ENCODE measurements around the gene PPP1R16B. TPM values are rescaled to one million over a fixed set of nuclear protein-coding genes. Genes with fewer than 3 reads are reported as not detected.
A peak's percentile ranks its signal among the peaks of the same experiment; 100 is the strongest.

PPP1R16B gene
- total RNA-seq, 4 donors from 2014 or later: 0.99 to 6.7 (median 3.6) TPM

DNA sequence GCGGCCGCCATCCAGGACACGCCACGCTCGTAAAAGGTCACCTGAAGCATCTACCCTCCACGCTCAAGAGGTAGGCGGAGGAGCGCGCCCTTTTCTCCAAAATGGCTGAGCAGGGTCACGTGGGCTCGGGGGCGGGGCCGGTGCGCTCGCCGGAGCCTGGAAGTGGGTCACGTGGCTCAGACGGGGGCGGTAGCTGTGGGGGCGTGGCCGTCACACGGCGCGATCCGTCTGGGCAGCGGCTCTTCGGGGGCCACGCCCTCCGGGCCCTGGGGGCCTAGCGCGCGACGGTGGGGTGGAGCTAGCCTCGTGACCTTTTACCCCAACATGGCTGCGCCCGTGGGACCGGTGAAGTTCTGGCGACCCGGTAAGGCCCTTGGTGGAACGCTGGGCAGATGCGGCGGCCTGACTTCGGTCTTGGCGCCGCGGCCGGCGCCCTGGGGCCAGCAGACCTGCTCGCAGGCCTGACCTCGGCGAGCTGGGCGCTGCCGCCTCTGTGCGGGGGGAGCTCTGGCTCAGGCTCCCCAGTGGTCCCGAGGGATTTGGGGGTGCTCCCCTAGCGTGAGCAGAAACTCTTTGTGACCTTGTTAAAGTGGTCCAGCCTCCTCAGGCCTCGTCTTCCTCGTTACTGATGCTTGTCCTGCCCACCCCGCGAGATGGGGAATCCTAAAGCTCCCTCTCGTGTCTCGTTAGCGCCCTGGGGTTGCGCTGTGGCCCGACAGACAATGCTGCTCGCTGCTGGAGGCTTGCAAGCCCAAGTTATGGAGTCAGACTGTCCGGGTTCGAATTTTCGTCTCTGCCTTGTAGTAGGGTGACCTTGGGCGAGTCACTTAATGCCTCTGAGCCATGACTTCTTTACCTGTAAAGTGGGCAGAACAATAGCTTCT is 156.8 kb downstream of the PPP1R16B start, which contains the start of gene DHX35:
DHX35 (plus strand) TSS at position 301 of the 884 bp plus-strand sequence; CDS start at position 325, 24 bp downstream.
- DNase-seq: peak; percentile 85
- TF ChIP-seq POLR2A (IDR thresholded peaks at IDR 0.05): peak in 3 of 4 donors; percentile 27 to 54 (median 36)
- TF ChIP-seq, protein P1, sequence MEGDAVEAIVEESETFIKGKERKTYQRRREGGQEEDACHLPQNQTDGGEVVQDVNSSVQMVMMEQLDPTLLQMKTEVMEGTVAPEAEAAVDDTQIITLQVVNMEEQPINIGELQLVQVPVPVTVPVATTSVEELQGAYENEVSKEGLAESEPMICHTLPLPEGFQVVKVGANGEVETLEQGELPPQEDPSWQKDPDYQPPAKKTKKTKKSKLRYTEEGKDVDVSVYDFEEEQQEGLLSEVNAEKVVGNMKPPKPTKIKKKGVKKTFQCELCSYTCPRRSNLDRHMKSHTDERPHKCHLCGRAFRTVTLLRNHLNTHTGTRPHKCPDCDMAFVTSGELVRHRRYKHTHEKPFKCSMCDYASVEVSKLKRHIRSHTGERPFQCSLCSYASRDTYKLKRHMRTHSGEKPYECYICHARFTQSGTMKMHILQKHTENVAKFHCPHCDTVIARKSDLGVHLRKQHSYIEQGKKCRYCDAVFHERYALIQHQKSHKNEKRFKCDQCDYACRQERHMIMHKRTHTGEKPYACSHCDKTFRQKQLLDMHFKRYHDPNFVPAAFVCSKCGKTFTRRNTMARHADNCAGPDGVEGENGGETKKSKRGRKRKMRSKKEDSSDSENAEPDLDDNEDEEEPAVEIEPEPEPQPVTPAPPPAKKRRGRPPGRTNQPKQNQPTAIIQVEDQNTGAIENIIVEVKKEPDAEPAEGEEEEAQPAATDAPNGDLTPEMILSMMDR (IDR thresholded peaks at IDR 0.05): peak in 2 of 6 experiments; percentile 9 to 53
- H3K4me3 ChIP-seq: peak within 1 kb of the TSS; percentile 91 to 97 (median 95)
- WGBS, 2 donors: 0 to 2% methylated on average over 10 to 30 of the region's 70 CpGs
- no peaks in the 10 kb centered on the region for H3K27me3 ChIP-seq
- peaks cover 0 to 10% (median 0%) of the 10 kb centered on the region in 3 donors for H3K36me3 ChIP-seq
- peak within 1 kb of the TSS; percentile 97 to 99 (median 98) for H3K27ac ChIP-seq
- intact Hi-C loops (cut with DNase I): no loop called here
- H3K9me3 ChIP-seq: no peaks in the 10 kb centered on the region
- H3K4me1 ChIP-seq: peaks cover 0 to 29% (median 3%) of the 10 kb centered on the region in 3 donors

DNA sequence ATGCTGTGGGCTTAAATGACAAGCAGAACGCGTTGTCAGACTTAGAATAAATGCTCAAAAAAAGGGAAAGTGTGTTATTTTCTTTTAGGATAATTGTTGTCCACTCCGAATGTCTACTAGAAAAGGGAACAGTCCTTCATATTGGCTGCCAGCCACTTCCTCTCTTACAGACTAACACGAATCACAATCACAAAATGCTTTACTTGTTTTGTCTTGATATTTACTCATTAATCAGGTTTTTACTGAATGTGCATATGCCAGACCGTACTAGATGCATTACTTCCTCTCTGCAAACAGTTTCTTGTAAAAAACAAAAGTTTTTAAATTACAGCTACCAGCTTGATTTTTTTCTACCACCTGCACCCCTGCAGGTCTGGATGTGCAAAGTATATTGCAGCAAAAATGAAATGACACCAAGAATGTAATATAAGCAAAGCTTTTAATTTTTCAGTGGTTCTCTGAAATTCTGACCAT is 157.5 kb downstream of the PPP1R16B start:
- TF ChIP-seq, protein P1 (IDR thresholded peaks at IDR 0.05): no peak
- no peak for TF ChIP-seq POLR2A (IDR thresholded peaks at IDR 0.05)
- H3K36me3 ChIP-seq: peaks cover 0 to 10% (median 2%) of the 10 kb centered on the region in 3 donors
- peak overlapping the region; percentile 91 to 97 (median 95) for H3K4me3 ChIP-seq
- DNase-seq: no peak
- 1 to 4% methylated on average over 5 of the region's 5 CpGs for WGBS, 2 donors
- H3K4me1 ChIP-seq: peaks cover 2 to 29% (median 3%) of the 10 kb centered on the region in 3 donors
- peak overlapping the region; percentile 97 to 99 (median 98) for H3K27ac ChIP-seq
- H3K9me3 ChIP-seq: no peaks in the 10 kb centered on the region
- intact Hi-C loops (cut with DNase I): no loop called here
- no peaks in the 10 kb centered on the region for H3K27me3 ChIP-seq

DNA sequence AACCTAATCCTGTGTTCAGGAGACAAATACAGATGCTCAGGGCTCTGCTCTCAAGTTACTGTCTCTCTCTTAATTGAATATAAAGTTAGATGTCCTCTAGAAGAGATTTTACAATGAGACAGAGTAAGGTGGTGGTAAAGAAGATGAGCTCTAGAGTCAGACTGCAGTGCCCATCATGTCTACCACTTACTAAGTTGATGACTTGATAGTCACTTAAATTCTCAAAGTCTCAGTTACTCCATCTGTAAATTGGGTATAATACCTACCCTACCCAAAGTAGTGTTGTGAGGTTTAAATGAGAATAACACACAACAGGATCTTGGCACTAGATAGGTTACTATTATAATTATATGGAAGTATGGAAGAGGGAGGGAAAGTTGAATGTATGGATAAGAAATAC is 158.2 kb downstream of the PPP1R16B start:
- TF ChIP-seq, protein P1 (IDR thresholded peaks at IDR 0.05): no peak
- no peak for TF ChIP-seq POLR2A (IDR thresholded peaks at IDR 0.05)
- Histone ChIP-seq H3K27me3 (no peaks in the 10 kb centered on the region), H3K4me3 (no peak overlapping the region), H3K4me1 (peaks cover 3 to 37% (median 7%) of the 10 kb centered on the region in 3 donors), H3K9me3 (no peaks in the 10 kb centered on the region), H3K27ac (no peak overlapping the region), H3K36me3 (peaks cover 0 to 10% (median 3%) of the 10 kb centered on the region in 3 donors)
- no peak for DNase-seq
- intact Hi-C loops (cut with DNase I): no loop called here

DNA sequence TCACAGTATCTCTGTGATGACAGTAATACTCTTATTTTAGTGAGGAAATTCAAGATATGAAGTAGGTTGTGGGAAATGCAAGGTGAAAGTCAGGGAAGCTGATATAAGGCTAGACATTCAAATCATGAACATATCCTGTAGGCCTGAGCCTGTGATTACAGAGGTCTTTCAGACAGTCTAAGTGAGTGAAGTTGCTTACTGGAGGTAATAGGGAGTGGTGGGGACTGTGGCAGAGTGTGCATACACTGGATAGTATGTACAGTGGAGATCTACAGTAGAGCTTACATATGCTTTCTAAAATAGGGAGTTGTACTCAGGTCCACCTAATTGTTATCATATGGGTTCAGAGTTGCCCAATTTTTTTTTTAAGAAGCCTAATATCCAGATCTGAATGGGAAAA is 159.8 kb downstream of the PPP1R16B start:
- no peak overlapping the region for H3K27ac ChIP-seq
- no peaks in the 10 kb centered on the region for H3K27me3 ChIP-seq
- H3K9me3 ChIP-seq: no peaks in the 10 kb centered on the region
- DNase-seq: no peak
- no peak for TF ChIP-seq POLR2A (IDR thresholded peaks at IDR 0.05)
- TF ChIP-seq, protein P1 (IDR thresholded peaks at IDR 0.05): no peak
- intact Hi-C loops (cut with DNase I): no loop called here
- no peak overlapping the region for H3K4me3 ChIP-seq
- peaks cover 0 to 24% (median 7%) of the 10 kb centered on the region in 3 donors for H3K36me3 ChIP-seq
- H3K4me1 ChIP-seq: peaks cover 3 to 49% (median 7%) of the 10 kb centered on the region in 3 donors

DNA sequence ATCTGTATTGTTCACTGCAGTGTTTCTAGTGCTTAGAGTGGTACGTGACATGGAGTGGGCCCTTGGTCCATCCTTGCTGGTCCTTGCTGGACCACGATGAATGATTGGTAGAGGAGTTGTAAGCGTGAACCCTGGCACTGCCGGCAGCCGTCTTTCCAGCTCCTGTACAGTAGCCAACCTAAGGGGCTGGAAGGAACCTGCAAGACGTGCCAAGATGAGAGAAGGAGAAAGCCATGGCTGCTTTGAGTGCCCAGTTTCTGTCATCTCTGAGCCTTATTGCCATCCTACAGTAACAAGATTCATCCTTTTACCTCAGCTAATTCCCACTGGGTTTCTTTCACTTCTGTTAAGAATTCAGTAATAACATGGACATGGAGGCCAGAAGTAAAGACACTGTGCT is 162.6 kb downstream of the PPP1R16B start:
- H3K9me3 ChIP-seq: no peaks in the 10 kb centered on the region
- TF ChIP-seq, protein P1 (IDR thresholded peaks at IDR 0.05): no peak
- no peak for TF ChIP-seq POLR2A (IDR thresholded peaks at IDR 0.05)
- no peaks in the 10 kb centered on the region for H3K27me3 ChIP-seq
- no peak overlapping the region for H3K4me3 ChIP-seq
- intact Hi-C loops (cut with DNase I): no loop called here
- peak overlapping the region in 3 of 4 donors; percentile 40 to 72 (median 70) for H3K27ac ChIP-seq
- H3K4me1 ChIP-seq: peaks cover under 1 to 40% (median 7%) of the 10 kb centered on the region in 3 donors
- no peak for DNase-seq
- WGBS, 2 donors: 54 to 56% methylated on average over 5 to 6 of the region's 6 CpGs
- peaks cover 0 to 50% (median 7%) of the 10 kb centered on the region in 3 donors for H3K36me3 ChIP-seq
